ENCODE results near the gene MAP6.

DNA sequence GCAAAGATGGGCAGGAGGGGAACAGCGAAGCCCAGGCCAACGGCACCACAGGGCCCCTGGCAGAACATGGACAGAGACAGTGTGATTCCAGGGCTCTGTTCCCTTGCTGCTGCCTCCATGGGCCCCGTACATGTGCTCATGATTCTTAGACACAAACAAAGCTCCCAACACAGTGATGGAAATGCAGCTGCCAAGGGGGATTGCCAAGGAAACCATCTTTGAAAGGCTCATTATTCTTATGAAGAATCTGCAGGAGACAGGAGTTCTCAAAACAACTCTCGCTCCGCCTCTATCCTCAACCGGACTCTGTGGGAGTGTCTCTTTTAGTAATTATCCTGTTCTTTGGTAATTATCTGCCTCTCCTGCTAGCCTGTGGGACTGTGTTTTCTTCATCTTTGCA is 74.6 kb downstream of the MAP6 start:
- TF ChIP-seq, protein P1, sequence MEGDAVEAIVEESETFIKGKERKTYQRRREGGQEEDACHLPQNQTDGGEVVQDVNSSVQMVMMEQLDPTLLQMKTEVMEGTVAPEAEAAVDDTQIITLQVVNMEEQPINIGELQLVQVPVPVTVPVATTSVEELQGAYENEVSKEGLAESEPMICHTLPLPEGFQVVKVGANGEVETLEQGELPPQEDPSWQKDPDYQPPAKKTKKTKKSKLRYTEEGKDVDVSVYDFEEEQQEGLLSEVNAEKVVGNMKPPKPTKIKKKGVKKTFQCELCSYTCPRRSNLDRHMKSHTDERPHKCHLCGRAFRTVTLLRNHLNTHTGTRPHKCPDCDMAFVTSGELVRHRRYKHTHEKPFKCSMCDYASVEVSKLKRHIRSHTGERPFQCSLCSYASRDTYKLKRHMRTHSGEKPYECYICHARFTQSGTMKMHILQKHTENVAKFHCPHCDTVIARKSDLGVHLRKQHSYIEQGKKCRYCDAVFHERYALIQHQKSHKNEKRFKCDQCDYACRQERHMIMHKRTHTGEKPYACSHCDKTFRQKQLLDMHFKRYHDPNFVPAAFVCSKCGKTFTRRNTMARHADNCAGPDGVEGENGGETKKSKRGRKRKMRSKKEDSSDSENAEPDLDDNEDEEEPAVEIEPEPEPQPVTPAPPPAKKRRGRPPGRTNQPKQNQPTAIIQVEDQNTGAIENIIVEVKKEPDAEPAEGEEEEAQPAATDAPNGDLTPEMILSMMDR (IDR thresholded peaks at IDR 0.05 in 4 of 5, conservative IDR thresholded peaks at IDR 0.05 in 1 of 5) = no peak
- TF ChIP-seq POLR2A (IDR thresholded peaks at IDR 0.05) = no peak
